Endometrial microvascular endothelial cells (primary cell): ENCODE results near the gene GPC6. TPM values are rescaled to one million over a fixed set of nuclear protein-coding genes. Genes with fewer than 3 reads are reported as not detected.

Source experiments
- in situ Hi-C: cut with HindIII; loops from 2 replicates; pipeline ENCODE4 v1.10.0; 2017; ENCODE audit warnings: low sequenced_read_pairs, low pct_unique_long_range_greater_than_20kb; ENCODE audit errors: inconsistent ontology term
- total RNA-seq: library from RNA; depleted of rRNA; stranded (reverse); fragments of >200 nt; gene quantifications from one replicate; pipeline ENCODE4 v1.2.3, GENCODE V29; 2015; ENCODE audit errors: inconsistent ontology term

The GPC6 gene
- total RNA-seq, 1 donor from 2014 or later, result 0.46 TPM

- in situ Hi-C loops, result no loop called here
Observed at GRCh38 chr13:93344048-93344705, 117.6 kb downstream of the GPC6 start.

GRCh38 chr13:93345024-93345423 is 118.4 kb downstream of the GPC6 start:
- in situ Hi-C loops, result no loop called here

GRCh38 chr13:93345770-93346169 is 119.2 kb downstream of the GPC6 start:
- in situ Hi-C loops, result no loop called here

GRCh38 chr13:93352616-93353015 is 126.0 kb downstream of the GPC6 start:
- in situ Hi-C loops, result no loop called here

GRCh38 chr13:93355094-93355493 is 128.5 kb downstream of the GPC6 start:
- in situ Hi-C loops, result no loop called here

GRCh38 chr13:93356469-93356868 is 129.9 kb downstream of the GPC6 start:
- in situ Hi-C loops, result no loop called here

GRCh38 chr13:93360021-93360420 is 133.4 kb downstream of the GPC6 start:
- in situ Hi-C loops, result no loop called here

- in situ Hi-C loops, result no loop called here
Observed at GRCh38 chr13:93361703-93362102, 135.1 kb downstream of the GPC6 start.

GRCh38 chr13:93364166-93364565 is 137.6 kb downstream of the GPC6 start:
- in situ Hi-C loops, result no loop called here

- in situ Hi-C loops, result no loop called here
Observed at GRCh38 chr13:93368296-93368695, 141.7 kb downstream of the GPC6 start.

GRCh38 chr13:93368718-93369117 is 142.1 kb downstream of the GPC6 start:
- in situ Hi-C loops, result no loop called here

GRCh38 chr13:93372856-93373255 is 146.2 kb downstream of the GPC6 start:
- in situ Hi-C loops, result no loop called here

- in situ Hi-C loops, result no loop called here
Observed at GRCh38 chr13:93375491-93375890, 148.9 kb downstream of the GPC6 start.

GRCh38 chr13:93377196-93377595 is 150.6 kb downstream of the GPC6 start:
- in situ Hi-C loops, result no loop called here

GRCh38 chr13:93378184-93378583 is 151.6 kb downstream of the GPC6 start:
- in situ Hi-C loops, result no loop called here

GRCh38 chr13:93386116-93386515 is 159.5 kb downstream of the GPC6 start:
- in situ Hi-C loops, result no loop called here

- in situ Hi-C loops, result no loop called here
Observed at GRCh38 chr13:93388701-93389100, 162.1 kb downstream of the GPC6 start.

- in situ Hi-C loops, result no loop called here
Observed at GRCh38 chr13:93397619-93398018, 171.0 kb downstream of the GPC6 start.

- in situ Hi-C loops, result no loop called here
Observed at GRCh38 chr13:93398167-93399035, 171.8 kb downstream of the GPC6 start.

- in situ Hi-C loops, result no loop called here
Observed at GRCh38 chr13:93399212-93399611, 172.6 kb downstream of the GPC6 start.
